GM18951 (cell line): ENCODE data around the gene AREL1.
A peak's percentile ranks its signal among the peaks of the same experiment; 100 is the strongest.
"Not testable (repeated sequence)": the region's sequence is repeated elsewhere in the genome, so short reads cannot be mapped to it uniquely, and the experiment has no call there.

ENCODE experiments used
- POLR2A ChIP-seq: IDR thresholded peaks from 4 replicates; pipeline ENCODE4 v1.6.1; 2011; ENCODE audit warnings: mild to moderate bottlenecking; ENCODE audit not compliant: insufficient read length, insufficient read depth; ENCODE audit errors: extremely low read depth
- in situ Hi-C: fragments of 300-500 bp; cut with MboI; formaldehyde crosslinking; loops from one replicate; pipeline ENCODE4 v1.12.0; 2022; ENCODE audit warnings: low sequenced_read_pairs, mixed read lengths, inconsistent platforms; ENCODE audit not compliant: unreplicated experiment

The AREL1 gene

GRCh38 chr14:74712499-74713394 is at the start of gene AREL1, which contains the start of gene FCF1:
AREL1 (minus strand) TSS chr14:74713080; CDS start chr14:74685615, 27,465 bp downstream.
FCF1 (plus strand) TSS chr14:74713144; CDS start chr14:74713198, 54 bp downstream.
- TF ChIP-seq POLR2A, result peak; percentile 91
- in situ Hi-C loops, result no loop called here

- in situ Hi-C loops, result not testable (repeated sequence)
Observed at GRCh38 chr14:74758505-74758904, 45.6 kb upstream of the AREL1 start.

DNA sequence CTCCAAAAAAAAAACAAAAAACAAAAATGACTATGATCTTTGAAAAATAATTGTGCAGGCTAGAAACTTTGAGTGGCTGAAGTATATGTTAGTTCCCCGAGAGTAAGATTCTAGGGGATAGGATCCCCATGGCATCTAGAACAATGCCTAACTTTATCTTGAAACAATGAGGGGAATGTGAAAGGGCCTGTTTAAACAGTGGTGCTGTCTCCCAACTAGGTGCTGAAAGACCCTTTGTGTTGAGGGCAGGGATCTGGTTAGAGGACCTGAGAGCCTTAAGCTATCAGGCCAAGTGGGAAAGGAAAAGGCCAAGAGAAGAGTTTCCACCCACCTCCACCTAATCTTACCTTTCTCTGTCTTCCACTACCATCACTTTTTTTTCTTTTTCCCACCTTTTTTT is 43.4 kb upstream of the AREL1 start:
- TF ChIP-seq POLR2A, result no peak
- in situ Hi-C loops, result no loop called here

DNA sequence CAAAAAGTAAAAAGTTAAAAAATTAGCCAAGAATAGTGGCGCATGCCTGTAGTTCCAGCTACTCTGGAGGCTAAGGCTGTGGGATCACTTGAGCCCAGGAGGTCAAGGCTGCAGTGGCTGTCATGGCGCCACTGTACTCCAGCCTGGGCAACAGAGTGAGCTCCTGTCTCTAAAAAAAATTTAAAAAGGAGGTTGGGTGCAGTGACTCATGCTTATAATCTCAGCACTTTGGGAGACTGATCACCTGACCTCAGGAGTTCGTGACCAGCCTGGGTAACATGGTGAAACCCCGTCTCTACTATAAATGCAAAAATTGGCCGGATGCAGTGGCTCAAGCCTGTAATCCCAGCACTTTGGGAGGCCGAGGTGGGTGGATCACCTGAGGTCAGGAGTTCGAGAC is 42.0 kb upstream of the AREL1 start:
- in situ Hi-C loops, result no loop called here
- no peak for TF ChIP-seq POLR2A

GRCh38 chr14:74754157-74754556 is 41.3 kb upstream of the AREL1 start:
- TF ChIP-seq POLR2A, result no peak
- in situ Hi-C loops, result no loop called here

GRCh38 chr14:74747237-74747636 is 34.4 kb upstream of the AREL1 start:
- in situ Hi-C loops, result no loop called here
- no peak for TF ChIP-seq POLR2A

DNA sequence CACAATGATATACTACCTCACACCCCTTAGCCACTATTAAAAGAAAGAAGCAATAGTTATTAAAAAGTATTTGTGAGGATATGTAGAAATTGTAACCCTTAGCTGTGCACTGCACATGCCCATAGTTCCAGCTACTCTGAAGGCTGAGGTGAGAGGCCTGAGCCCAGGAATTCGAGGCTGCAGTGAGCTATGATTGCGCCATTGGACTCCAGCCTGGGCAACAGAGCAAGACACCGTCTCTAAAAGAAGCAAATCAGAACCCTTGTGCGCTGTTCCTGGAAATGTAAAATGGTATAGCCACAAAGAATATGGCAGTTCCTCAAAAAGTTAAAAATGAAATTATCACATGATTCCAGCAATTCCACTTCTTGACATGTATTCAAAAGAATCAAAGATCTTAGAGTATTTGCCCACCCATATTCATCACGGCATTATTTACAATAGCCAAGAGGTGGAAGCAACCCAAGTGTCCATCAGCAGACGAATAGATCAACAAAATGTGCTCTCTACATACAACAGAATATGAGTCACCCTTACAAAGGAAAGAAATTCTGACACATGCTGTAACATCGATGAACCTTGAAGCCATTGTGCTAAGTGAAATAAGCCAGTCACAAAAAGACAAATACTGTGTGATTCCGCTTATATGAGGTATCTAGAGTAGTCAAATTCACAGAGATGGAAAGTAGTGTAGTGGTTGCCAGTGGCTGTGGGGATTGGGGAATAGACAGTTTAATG is 26.6 kb upstream of the AREL1 start:
- in situ Hi-C loops, result no loop called here
- no peak for TF ChIP-seq POLR2A

GRCh38 chr14:74737753-74738325 is 25.0 kb upstream of the AREL1 start:
- no peak for TF ChIP-seq POLR2A
- in situ Hi-C loops, result no loop called here

DNA sequence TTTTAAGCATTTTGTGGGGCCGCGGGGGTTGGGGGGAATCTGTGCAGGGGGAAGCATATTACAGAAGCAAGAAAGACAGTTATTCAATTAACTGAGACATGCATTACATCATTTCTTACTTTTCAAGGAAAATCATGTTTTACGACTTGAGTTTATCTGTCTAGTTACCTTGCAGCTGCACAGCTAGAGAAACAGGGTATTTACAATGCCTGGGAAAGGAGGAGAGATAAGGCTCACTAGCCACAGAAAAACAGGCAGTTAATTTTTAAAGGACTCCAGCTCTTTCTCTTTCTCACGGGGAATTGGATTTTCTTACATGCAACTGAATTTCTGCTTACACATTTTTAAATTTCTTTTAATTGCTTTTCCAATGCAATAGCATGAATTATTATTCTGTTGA is 22.2 kb upstream of the AREL1 start:
- in situ Hi-C loops, result no loop called here
- TF ChIP-seq POLR2A, result no peak

- no peak for TF ChIP-seq POLR2A
- in situ Hi-C loops, result no loop called here
Observed at GRCh38 chr14:74733221-74733620, 20.3 kb upstream of the AREL1 start.

GRCh38 chr14:74732387-74732786 is 19.5 kb upstream of the AREL1 start:
- TF ChIP-seq POLR2A, result no peak
- in situ Hi-C loops, result no loop called here

DNA sequence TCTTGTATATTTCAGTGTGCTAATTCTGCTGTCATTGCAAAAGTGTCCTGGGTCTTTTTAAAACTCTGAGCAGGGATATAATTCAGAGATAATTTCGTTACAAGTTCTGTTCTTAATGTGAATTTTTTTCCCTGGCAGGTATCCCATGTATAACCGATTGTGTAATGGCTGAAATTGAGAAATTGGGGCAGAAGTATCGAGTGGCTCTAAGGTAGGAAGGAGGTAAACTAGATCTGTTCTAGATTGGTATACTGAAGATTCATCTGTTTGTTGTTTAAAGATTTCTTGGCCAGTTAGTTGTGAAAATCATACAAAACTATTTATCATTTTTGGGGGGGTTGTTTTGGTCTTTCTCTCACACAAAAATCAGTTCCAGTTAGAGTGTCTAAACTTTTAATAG is 10.3 kb upstream of the AREL1 start:
- in situ Hi-C loops, result no loop called here
- no peak for TF ChIP-seq POLR2A

DNA sequence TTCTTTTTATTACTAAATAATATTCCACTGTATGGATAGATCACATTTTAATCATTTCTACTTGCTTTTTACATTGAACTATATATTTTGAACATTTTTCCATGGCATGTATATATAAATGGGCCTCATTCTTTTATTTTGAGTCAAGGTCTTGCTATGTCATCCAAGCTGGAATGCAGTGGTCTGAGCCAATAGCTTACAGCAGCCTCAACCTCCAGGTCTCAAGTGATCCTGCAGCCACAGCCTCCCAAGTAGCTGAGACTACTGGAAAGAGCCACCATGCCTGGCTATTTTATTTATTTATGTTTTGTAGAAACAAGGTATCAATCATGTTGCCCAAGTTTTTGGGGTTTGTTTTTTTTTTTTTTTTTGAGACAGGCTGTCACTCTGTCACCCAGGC is 7.6 kb upstream of the AREL1 start:
- in situ Hi-C loops, result no loop called here
- TF ChIP-seq POLR2A, result no peak

DNA sequence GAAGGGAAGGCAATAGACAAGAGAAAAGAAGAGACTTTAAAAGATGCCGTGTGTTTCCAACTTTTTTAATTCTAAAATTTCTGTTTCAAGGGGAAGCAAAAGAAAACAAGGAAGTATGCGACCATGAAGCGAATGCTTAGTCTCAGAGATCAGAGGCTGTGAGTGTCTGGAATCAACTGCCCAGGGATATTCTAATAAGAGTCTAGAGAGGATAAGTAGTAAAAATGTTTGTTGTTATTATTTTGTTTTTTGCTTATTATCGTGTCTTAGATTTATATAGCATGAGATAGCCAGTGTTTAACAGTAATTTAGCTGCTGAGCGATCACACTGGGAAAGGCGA is 485 bp upstream of the AREL1 start:
- no peak for TF ChIP-seq POLR2A
- in situ Hi-C loops, result no loop called here
